Measurements from ENCODE around the gene PTGIS. TPM values are rescaled to one million over a fixed set of nuclear protein-coding genes. Genes with fewer than 3 reads are reported as not detected.

Gene PTGIS
- total and polyA plus RNA-seq, 2 donors (not counting 1 experiment from before 2014, with no cell fraction given), result not detected

DNA sequence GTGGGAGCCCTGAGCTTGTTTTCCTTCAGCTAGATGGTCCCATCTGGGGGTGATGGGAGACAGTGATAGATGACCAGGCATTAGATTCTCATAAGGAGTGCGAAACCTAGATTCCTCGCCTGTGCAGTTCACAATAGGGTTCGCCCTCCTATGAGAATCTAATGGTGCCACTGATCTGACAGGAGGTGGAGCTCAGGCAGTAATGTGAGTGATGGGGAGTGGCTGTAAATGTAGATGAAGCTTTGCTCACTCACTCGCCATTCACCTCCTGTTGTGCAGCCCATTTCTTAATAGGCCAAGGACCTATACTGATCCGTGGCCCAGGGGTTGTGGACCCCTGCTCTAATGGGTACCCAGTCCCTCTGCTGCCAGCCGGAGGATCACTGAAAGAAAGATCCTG, 64.8 kb downstream of the PTGIS start:
- no peak overlapping the region for H3K27ac Mint-ChIP-seq
- intact Hi-C loops (cut with micrococcal nuclease), result no loop called here
- Histone ChIP-seq H3K9ac (ENCODE audit: low read length) (no peak overlapping the region), H3K27ac (ENCODE audit: low read length in 2 of 2) (no peak overlapping the region), H3K4me2 (replicated peaks; ENCODE audit: low read depth, low read length, poor library complexity, severe bottlenecking) (no peak overlapping the region), H3K36me3 (replicated peaks in 1 of 2; ENCODE audit: control extremely low read depth in 1 of 2, control insufficient read depth in 1 of 2, extremely low read depth in 1 of 2, insufficient read depth in 2 of 2, low read length in 1 of 2) (no peaks in the 10 kb centered on the region), H3K4me1 (ENCODE audit: control insufficient read depth in 2 of 2, insufficient read depth in 2 of 2, low read length in 2 of 2) (no peaks in the 10 kb centered on the region), H3K4me3 (ENCODE audit: control extremely low read depth in 1 of 5, extremely low read depth in 1 of 5, insufficient read depth in 1 of 5, low read depth in 2 of 5, low read length in 4 of 5) (no peak overlapping the region), H2AFZ (ENCODE audit: insufficient read depth, low read depth, low read length, poor library complexity, severe bottlenecking) (no peak overlapping the region), H4K20me1 (ENCODE audit: control insufficient read depth, insufficient read depth, low read length, poor library complexity, severe bottlenecking) (no peaks in the 10 kb centered on the region), H3K27me3 (replicated peaks in 1 of 4; ENCODE audit: control extremely low read depth in 1 of 4, control insufficient read depth in 3 of 4, insufficient read depth in 4 of 4, low read length in 3 of 4) (peaks cover 0 to 45% (median 0%) of the 10 kb centered on the region in 4 experiments), H3K9me3 (ENCODE audit: control extremely low read depth in 1 of 3, control insufficient read depth in 2 of 3, insufficient read depth in 1 of 3, low read length in 2 of 3) (peaks cover 0 to 4% (median 2%) of the 10 kb centered on the region in 3 donors), H3K79me2 (ENCODE audit: control insufficient read depth, insufficient read depth, low read length) (no peaks in the 10 kb centered on the region)
- TF ChIP-seq, protein P1, sequence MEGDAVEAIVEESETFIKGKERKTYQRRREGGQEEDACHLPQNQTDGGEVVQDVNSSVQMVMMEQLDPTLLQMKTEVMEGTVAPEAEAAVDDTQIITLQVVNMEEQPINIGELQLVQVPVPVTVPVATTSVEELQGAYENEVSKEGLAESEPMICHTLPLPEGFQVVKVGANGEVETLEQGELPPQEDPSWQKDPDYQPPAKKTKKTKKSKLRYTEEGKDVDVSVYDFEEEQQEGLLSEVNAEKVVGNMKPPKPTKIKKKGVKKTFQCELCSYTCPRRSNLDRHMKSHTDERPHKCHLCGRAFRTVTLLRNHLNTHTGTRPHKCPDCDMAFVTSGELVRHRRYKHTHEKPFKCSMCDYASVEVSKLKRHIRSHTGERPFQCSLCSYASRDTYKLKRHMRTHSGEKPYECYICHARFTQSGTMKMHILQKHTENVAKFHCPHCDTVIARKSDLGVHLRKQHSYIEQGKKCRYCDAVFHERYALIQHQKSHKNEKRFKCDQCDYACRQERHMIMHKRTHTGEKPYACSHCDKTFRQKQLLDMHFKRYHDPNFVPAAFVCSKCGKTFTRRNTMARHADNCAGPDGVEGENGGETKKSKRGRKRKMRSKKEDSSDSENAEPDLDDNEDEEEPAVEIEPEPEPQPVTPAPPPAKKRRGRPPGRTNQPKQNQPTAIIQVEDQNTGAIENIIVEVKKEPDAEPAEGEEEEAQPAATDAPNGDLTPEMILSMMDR (IDR thresholded peaks at IDR 0.05), result no peak
- no peak for TF ChIP-seq EZH2 (IDR thresholded peaks at IDR 0.05; ENCODE audit: borderline replicate concordance, insufficient read depth, low read depth, low read length, poor library complexity, severe bottlenecking)
- H3K9me3 Mint-ChIP-seq (ENCODE audit: insufficient read depth), result no peaks in the 10 kb centered on the region
- POLR2A ChIA-PET, result no interaction called here
- no peak for DNase-seq
- peaks cover 42% of the 10 kb centered on the region for H3K27me3 Mint-ChIP-seq
- no peak for ATAC-seq (ENCODE audit: low read depth)
- WGBS (ENCODE audit: insufficient coverage), result 83% methylated on average over 3 of the region's 6 CpGs
- no peaks in the 10 kb centered on the region for H3K4me1 Mint-ChIP-seq
- CTCF ChIA-PET, result no interaction called here
- no peak overlapping the region for H3K4me3 Mint-ChIP-seq

DNA sequence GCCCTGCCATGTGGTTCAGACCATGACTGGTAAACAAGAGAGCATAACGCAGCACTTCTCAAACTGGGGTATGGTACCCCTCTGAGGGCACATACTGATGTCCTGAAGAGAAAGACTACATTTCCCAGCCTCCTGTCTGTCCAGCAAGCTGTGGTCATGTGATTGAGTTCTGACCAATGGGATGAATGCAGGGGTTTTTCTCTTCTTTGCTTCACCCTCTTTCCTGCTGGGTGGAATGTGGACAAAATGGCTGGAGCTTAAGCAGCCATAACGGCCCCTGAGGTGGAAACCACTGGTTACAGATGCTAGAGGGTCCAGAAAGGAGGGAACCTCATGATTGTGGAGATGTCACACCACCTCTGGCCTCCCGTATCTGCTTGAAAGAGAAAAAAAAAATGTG, 66.0 kb downstream of the PTGIS start:
- ChIA-PET CTCF (no interaction called here), POLR2A (no interaction called here)
- TF ChIP-seq, protein P1 (IDR thresholded peaks at IDR 0.05), result no peak
- TF ChIP-seq EZH2 (IDR thresholded peaks at IDR 0.05; ENCODE audit: borderline replicate concordance, insufficient read depth, low read depth, low read length, poor library complexity, severe bottlenecking), result no peak
- Mint-ChIP-seq H3K9me3 (ENCODE audit: insufficient read depth) (no peaks in the 10 kb centered on the region), H3K4me1 (no peaks in the 10 kb centered on the region), H3K4me3 (no peak overlapping the region), H3K27me3 (peaks cover 45% of the 10 kb centered on the region), H3K27ac (no peak overlapping the region)
- Histone ChIP-seq H3K9ac (ENCODE audit: low read length) (no peak overlapping the region), H3K9me3 (ENCODE audit: control extremely low read depth in 1 of 3, control insufficient read depth in 2 of 3, insufficient read depth in 1 of 3, low read length in 2 of 3) (peaks cover 0 to 4% (median 2%) of the 10 kb centered on the region in 3 donors), H3K79me2 (ENCODE audit: control insufficient read depth, insufficient read depth, low read length) (no peaks in the 10 kb centered on the region), H3K4me3 (ENCODE audit: control extremely low read depth in 1 of 5, extremely low read depth in 1 of 5, insufficient read depth in 1 of 5, low read depth in 2 of 5, low read length in 4 of 5) (no peak overlapping the region), H4K20me1 (ENCODE audit: control insufficient read depth, insufficient read depth, low read length, poor library complexity, severe bottlenecking) (no peaks in the 10 kb centered on the region), H3K4me1 (ENCODE audit: control insufficient read depth in 2 of 2, insufficient read depth in 2 of 2, low read length in 2 of 2) (no peaks in the 10 kb centered on the region), H3K4me2 (replicated peaks; ENCODE audit: low read depth, low read length, poor library complexity, severe bottlenecking) (no peak overlapping the region), H3K36me3 (replicated peaks in 1 of 2; ENCODE audit: control extremely low read depth in 1 of 2, control insufficient read depth in 1 of 2, extremely low read depth in 1 of 2, insufficient read depth in 2 of 2, low read length in 1 of 2) (no peaks in the 10 kb centered on the region), H3K27me3 (replicated peaks in 1 of 4; ENCODE audit: control extremely low read depth in 1 of 4, control insufficient read depth in 3 of 4, insufficient read depth in 4 of 4, low read length in 3 of 4) (peaks cover 0 to 43% (median 0%) of the 10 kb centered on the region in 4 experiments), H3K27ac (ENCODE audit: low read length in 2 of 2) (no peak overlapping the region), H2AFZ (ENCODE audit: insufficient read depth, low read depth, low read length, poor library complexity, severe bottlenecking) (no peak overlapping the region)
- no peak for ATAC-seq (ENCODE audit: low read depth)
- 75% methylated on average over 2 of the region's 3 CpGs for WGBS (ENCODE audit: insufficient coverage)
- intact Hi-C loops (cut with micrococcal nuclease), result no loop called here
- no peak for DNase-seq
